ENCODE data around the gene ZDHHC14. TPM values are rescaled to one million over a fixed set of nuclear protein-coding genes. Genes with fewer than 3 reads are reported as not detected.

ZDHHC14 gene
- total RNA-seq, 1 donor, result 4.3 TPM

- DNase-seq (ENCODE audit: low read depth), result no peak
- TF ChIP-seq, protein P1, sequence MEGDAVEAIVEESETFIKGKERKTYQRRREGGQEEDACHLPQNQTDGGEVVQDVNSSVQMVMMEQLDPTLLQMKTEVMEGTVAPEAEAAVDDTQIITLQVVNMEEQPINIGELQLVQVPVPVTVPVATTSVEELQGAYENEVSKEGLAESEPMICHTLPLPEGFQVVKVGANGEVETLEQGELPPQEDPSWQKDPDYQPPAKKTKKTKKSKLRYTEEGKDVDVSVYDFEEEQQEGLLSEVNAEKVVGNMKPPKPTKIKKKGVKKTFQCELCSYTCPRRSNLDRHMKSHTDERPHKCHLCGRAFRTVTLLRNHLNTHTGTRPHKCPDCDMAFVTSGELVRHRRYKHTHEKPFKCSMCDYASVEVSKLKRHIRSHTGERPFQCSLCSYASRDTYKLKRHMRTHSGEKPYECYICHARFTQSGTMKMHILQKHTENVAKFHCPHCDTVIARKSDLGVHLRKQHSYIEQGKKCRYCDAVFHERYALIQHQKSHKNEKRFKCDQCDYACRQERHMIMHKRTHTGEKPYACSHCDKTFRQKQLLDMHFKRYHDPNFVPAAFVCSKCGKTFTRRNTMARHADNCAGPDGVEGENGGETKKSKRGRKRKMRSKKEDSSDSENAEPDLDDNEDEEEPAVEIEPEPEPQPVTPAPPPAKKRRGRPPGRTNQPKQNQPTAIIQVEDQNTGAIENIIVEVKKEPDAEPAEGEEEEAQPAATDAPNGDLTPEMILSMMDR (IDR thresholded peaks at IDR 0.05; ENCODE audit: insufficient read depth, low read depth, low read length), result no peak
- H3K4me3 ChIP-seq (ENCODE audit: low read depth, low read length), result no peak overlapping the region
Measured at GRCh38 chr6:157412791-157413190, 31.8 kb downstream of the ZDHHC14 start.

DNA sequence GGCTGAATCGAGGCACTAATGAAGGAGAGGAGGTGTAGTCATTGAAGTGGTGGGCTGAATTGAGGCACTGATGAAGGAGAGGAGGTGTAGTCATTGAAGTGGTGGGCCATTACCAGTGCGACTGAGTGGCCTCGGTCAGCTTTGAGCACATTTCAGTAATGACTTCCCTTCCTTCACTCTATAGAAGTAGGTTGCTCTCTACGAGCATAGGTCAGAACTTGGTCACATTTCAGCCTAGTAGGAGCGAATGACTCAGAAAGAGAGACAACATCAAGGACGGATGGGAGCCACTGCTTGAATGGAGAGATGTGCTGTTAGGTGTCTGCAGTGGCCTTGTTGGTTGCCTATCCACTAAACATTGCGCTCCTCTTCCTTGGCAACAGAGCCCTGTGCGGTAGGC is 39.5 kb downstream of the ZDHHC14 start:
- TF ChIP-seq, protein P1 (IDR thresholded peaks at IDR 0.05; ENCODE audit: insufficient read depth, low read depth, low read length), result no peak
- no peak overlapping the region for H3K4me3 ChIP-seq (ENCODE audit: low read depth, low read length)
- DNase-seq (ENCODE audit: low read depth), result no peak

- DNase-seq (ENCODE audit: low read depth), result no peak
- H3K4me3 ChIP-seq (ENCODE audit: low read depth, low read length), result no peak overlapping the region
- TF ChIP-seq, protein P1 (IDR thresholded peaks at IDR 0.05; ENCODE audit: insufficient read depth, low read depth, low read length), result no peak
Measured at GRCh38 chr6:157424491-157425020, 43.6 kb downstream of the ZDHHC14 start.

DNA sequence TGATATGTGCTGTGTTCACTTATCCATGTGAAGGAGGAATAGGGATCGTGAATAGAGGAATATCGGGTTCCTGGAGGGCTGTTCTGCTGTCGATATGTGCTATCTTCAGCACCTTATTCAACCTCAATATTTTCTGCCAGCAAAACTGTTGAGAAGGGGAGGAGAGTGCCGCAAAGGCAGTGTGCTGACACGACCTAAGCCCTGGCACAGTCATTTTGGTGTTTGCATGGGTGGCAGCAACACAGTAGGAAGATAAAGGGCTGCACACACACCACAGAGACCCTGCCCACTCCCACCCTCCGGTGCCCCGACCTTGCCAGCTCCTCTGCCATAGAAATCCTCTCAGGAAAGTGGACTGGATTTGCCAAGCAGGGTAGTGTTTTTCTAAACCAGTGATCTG is 47.0 kb downstream of the ZDHHC14 start:
- DNase-seq (ENCODE audit: low read depth), result no peak
- H3K4me3 ChIP-seq (ENCODE audit: low read depth, low read length), result no peak overlapping the region
- TF ChIP-seq, protein P1 (IDR thresholded peaks at IDR 0.05; ENCODE audit: insufficient read depth, low read depth, low read length), result no peak

- TF ChIP-seq, protein P1 (IDR thresholded peaks at IDR 0.05; ENCODE audit: insufficient read depth, low read depth, low read length), result no peak
- no peak overlapping the region for H3K4me3 ChIP-seq (ENCODE audit: low read depth, low read length)
- no peak for DNase-seq (ENCODE audit: low read depth)
Measured at GRCh38 chr6:157428427-157429202, 47.6 kb downstream of the ZDHHC14 start.

DNA sequence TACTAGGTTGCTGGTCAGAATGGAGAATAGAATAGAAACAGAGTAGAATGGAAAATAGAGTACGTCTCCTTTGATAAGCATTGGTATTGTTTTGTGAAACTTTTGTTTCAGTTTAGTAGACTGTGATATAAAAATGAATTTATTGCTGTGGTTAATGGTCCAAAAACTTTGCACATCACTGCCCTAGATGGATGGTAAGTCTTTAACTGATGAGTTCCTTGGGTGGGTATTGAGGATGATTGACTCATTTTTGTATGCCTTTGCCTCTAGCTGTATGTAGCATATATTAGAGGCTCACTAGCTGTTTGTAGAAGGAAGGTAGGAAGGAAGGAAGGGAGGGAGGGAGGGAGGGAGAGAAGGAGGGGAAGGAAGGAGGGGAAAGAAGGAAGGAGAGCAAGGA is 48.3 kb downstream of the ZDHHC14 start:
- TF ChIP-seq, protein P1 (IDR thresholded peaks at IDR 0.05; ENCODE audit: insufficient read depth, low read depth, low read length), result no peak
- no peak overlapping the region for H3K4me3 ChIP-seq (ENCODE audit: low read depth, low read length)
- no peak for DNase-seq (ENCODE audit: low read depth)
